ENCODE data around the gene SERPINC1.

GRCh38 chr1:173871500-173871899 is 45.6 kb downstream of the SERPINC1 start:
- TF ChIP-seq EZH2 (IDR thresholded peaks at IDR 0.05) (no peak), POLR2AphosphoS5 (IDR thresholded peaks at IDR 0.05; ENCODE audit: borderline replicate concordance, low read depth, low read length) (no peak), FOXP2 (optimal IDR thresholded peaks at IDR 0.05; ENCODE audit: control extremely low read depth, extremely low read length, insufficient read depth) (no peak)

Data from SK-N-MC (cell line).